Measurements from ENCODE around the gene RFX1.
"Not testable (repeated sequence)": the region's sequence is repeated elsewhere in the genome, so short reads cannot be mapped to it uniquely, and the experiment has no call there.

The RFX1 gene

GRCh38 chr19:14039181-14039580 is 33.1 kb upstream of the RFX1 start:
- Histone ChIP-seq H3K4me3 (ENCODE audit: low read depth, low read length) (no peak overlapping the region), H3K4me1 (ENCODE audit: control insufficient read depth, insufficient read depth, low read length) (no peaks in the 10 kb centered on the region), H3K9me3 (ENCODE audit: control insufficient read depth, insufficient read depth, low read depth, low read length) (no peaks in the 10 kb centered on the region), H3K27ac (ENCODE audit: extremely low read depth, low read depth, low read length) (no peak overlapping the region), H3K36me3 (ENCODE audit: control insufficient read depth in 2 of 2, insufficient read depth in 1 of 2, low read length in 2 of 2) (no peaks in the 10 kb centered on the region; a peak in 1 of 3 replicates)
- 0 out of 2 replicates have a peak, but pooled peaks have one; percentile 50 for TF ChIP-seq ZNF768 (tag by site-specific recombination; IDR thresholded peaks at IDR 0.05)
- TF ChIP-seq ZNF488 (tag by site-specific recombination; IDR thresholded peaks at IDR 0.05) = no peak
- CTCF ChIA-PET = interaction anchor here (0.7 kb wide), 1 partner anchor 9 kb away, joined by 4 read pairs; no protein-coding TSS in a partner anchor
- POLR2A ChIA-PET = no interaction called here

GRCh38 chr19:14035706-14036105 is 29.6 kb upstream of the RFX1 start:
- Histone ChIP-seq H3K27ac (ENCODE audit: extremely low read depth, low read depth, low read length) (no peak overlapping the region), H3K4me3 (ENCODE audit: low read depth, low read length) (no peak overlapping the region), H3K9me3 (ENCODE audit: control insufficient read depth, insufficient read depth, low read depth, low read length) (no peaks in the 10 kb centered on the region), H3K36me3 (ENCODE audit: control insufficient read depth in 2 of 2, insufficient read depth in 1 of 2, low read length in 2 of 2) (no peaks in the 10 kb centered on the region; a peak in 1 of 3 replicates), H3K4me1 (ENCODE audit: control insufficient read depth, insufficient read depth, low read length) (no peaks in the 10 kb centered on the region)
- peak; percentile 41; the same call in 1 of the 2 replicates for TF ChIP-seq ZNF513 (tag by site-specific recombination; IDR thresholded peaks at IDR 0.05)
- no peak for TF ChIP-seq FEZF1 (tag by site-specific recombination; IDR thresholded peaks at IDR 0.05)
- ChIA-PET POLR2A (no interaction called here), CTCF (interaction anchor here (1.1 kb wide), 1 partner anchor 24 kb away, joined by 4 read pairs; no protein-coding TSS in a partner anchor)

GRCh38 chr19:14035159-14035558 is 29.0 kb upstream of the RFX1 start:
- H3K36me3 ChIP-seq (ENCODE audit: control insufficient read depth in 2 of 2, insufficient read depth in 1 of 2, low read length in 2 of 2); H3K4me1 ChIP-seq (ENCODE audit: control insufficient read depth, insufficient read depth, low read length); H3K4me3 ChIP-seq (ENCODE audit: low read depth, low read length); H3K9me3 ChIP-seq (ENCODE audit: control insufficient read depth, insufficient read depth, low read depth, low read length); POLR2A ChIA-PET; H3K27ac ChIP-seq (ENCODE audit: extremely low read depth, low read depth, low read length): not testable (repeated sequence)
- peak; percentile 20; the same call in 1 of the 2 replicates for TF ChIP-seq CTCF (tag by site-specific recombination; IDR thresholded peaks at IDR 0.05)
- CTCF ChIA-PET = interaction anchor here (0.6 to 1.1 kb wide), 4 partner anchors 16 to 101 kb away, joined by 3 to 7 read pairs (median 4); partner anchors contain the start of genes ASF1B and MISP3

- ChIA-PET CTCF (interaction anchor here (0.6 to 0.7 kb wide), 3 partner anchors 13 to 570 kb away, joined by 3 to 4 read pairs (median 3); no protein-coding TSS in a partner anchor), POLR2A (interaction anchor here (0.6 kb wide), 1 partner anchor 13 kb away, joined by 3 read pairs; no protein-coding TSS in a partner anchor)
- Histone ChIP-seq H3K4me3 (ENCODE audit: low read depth, low read length) (no peak overlapping the region), H3K27ac (ENCODE audit: extremely low read depth, low read depth, low read length) (no peak overlapping the region), H3K36me3 (ENCODE audit: control insufficient read depth in 2 of 2, insufficient read depth in 1 of 2, low read length in 2 of 2) (no peaks in the 10 kb centered on the region; a peak in 1 of 3 replicates), H3K9me3 (ENCODE audit: control insufficient read depth, insufficient read depth, low read depth, low read length) (no peaks in the 10 kb centered on the region), H3K4me1 (ENCODE audit: control insufficient read depth, insufficient read depth, low read length) (no peaks in the 10 kb centered on the region)
- TF ChIP-seq OSR2 (tag by site-specific recombination; IDR thresholded peaks at IDR 0.05) (no peak), ZNF768 (tag by site-specific recombination; IDR thresholded peaks at IDR 0.05) (peak; percentile 96), ZNF366 (tag by site-specific recombination; conservative IDR thresholded peaks at IDR 0.05) (no peak), ZNF416 (tag by site-specific recombination; IDR thresholded peaks at IDR 0.05) (no peak), YY2 (tag by site-specific recombination; IDR thresholded peaks at IDR 0.05) (no peak), ZNF302 (tag by site-specific recombination; IDR thresholded peaks at IDR 0.05; ENCODE audit: low read depth) (no peak), ZBTB21 (tag by site-specific recombination; IDR thresholded peaks at IDR 0.05) (no peak), ZEB2 (tag by site-specific recombination; IDR thresholded peaks at IDR 0.05) (no peak)
Measured at GRCh38 chr19:14033946-14034345, 27.8 kb upstream of the RFX1 start.
